Stomach (tissue), 19 donors: ENCODE results near the gene ETNPPL. TPM values are rescaled to one million over a fixed set of nuclear protein-coding genes. Genes with fewer than 3 reads are reported as not detected.

ENCODE experiments used
- DNase-seq, 2 donors: peaks; one replicate each; pipeline versions ENCODE4 v3.0.0 to v3.0.0-alpha.2; 2013 to 2019
- H3K27ac ChIP-seq, 5 donors: fragments of 200-600 bp in 4 of 5; sonication (generic) in 4 of 5; one replicate each; pipeline ENCODE4 v1.5.1; 2013 to 2019; ENCODE audit warnings: mild to moderate bottlenecking in 1 of 5, moderate library complexity in 1 of 5
- H3K27me3 ChIP-seq, 3 donors: fragments of 200-600 bp; sonication (generic); one replicate each; pipeline ENCODE4 v1.5.1; 2017 to 2019; ENCODE audit warnings: mixed run types in 1 of 3
- H3K36me3 ChIP-seq, 4 donors: fragments of 200-600 bp; sonication (generic); 1 replicate in 3 of 4; 2 replicates in 1 of 4; pipeline ENCODE4 v1.5.1; 2016 to 2019
- H3K4me1 ChIP-seq, 4 donors: fragments of 200-600 bp; sonication (generic); one replicate each; pipeline ENCODE4 v1.5.1; 2016 to 2019
- H3K4me3 ChIP-seq, 4 donors: fragments of 200-600 bp; sonication (generic) in 3 of 4; one replicate each; pipeline ENCODE4 v1.5.1; 2016 to 2019; ENCODE audit warnings: mild to moderate bottlenecking in 1 of 4
- H3K9me3 ChIP-seq, 4 donors: fragments of 200-600 bp; sonication (generic); one replicate each; pipeline ENCODE4 v1.5.1; 2016 to 2019
- CTCF ChIP-seq, 7 experiments: fragments of 450-650 bp in 4 of 7; fragments of 200-600 bp in 3 of 7; sonication (generic) in 3 of 7; IDR thresholded peaks; one replicate each; pipeline ENCODE4 v1.5.1; 2016 to 2019; ENCODE audit warnings: antibody characterized with exemption in 7 of 7, control low read depth in 2 of 7, mild to moderate bottlenecking in 1 of 7
- EP300 ChIP-seq: sonication (generic); formaldehyde crosslinking; IDR thresholded peaks from one replicate; pipeline ENCODE4 v1.6.1; 2017; ENCODE audit warnings: antibody characterized with exemption
- POLR2A ChIP-seq, 4 donors: fragments of 450-650 bp; IDR thresholded peaks; one replicate each; pipeline ENCODE4 v1.6.1; 2016; ENCODE audit warnings: antibody characterized with exemption in 4 of 4, control low read depth in 2 of 4, mild to moderate bottlenecking in 1 of 4, moderate library complexity in 1 of 4
- POLR2AphosphoS5 ChIP-seq, 3 donors: sonication (generic); formaldehyde crosslinking; IDR thresholded peaks; one replicate each; pipeline ENCODE4 v1.6.1; 2016; ENCODE audit warnings: antibody characterized with exemption in 3 of 3
- WGBS, 5 donors: extraction: QIAGEN DNeasy Blood & Tissue Kit in 3 of 5; methylation state at CpG; one replicate each; pipeline versions ENCODE4 v1.1.5 to v1.1.7; 2013 to 2018; 5-methylcytosine and 5-hydroxymethylcytosine counted together
- intact Hi-C: fragments of 100-400 bp; cut with DNase I; formaldehyde crosslinking; loops from one replicate; pipeline ENCODE4 v1.15.1; 2023; ENCODE audit warnings: low total_unique reads
- long read RNA-seq, 10 donors: transcript quantifications; one replicate each; lab custom pipeline, GENCODE V29; 2026
- polyA plus RNA-seq, 3 donors: library from polyadenylated mRNA; stranded (reverse); fragments of 200-250 nt; gene quantifications; one replicate each; pipeline ENCODE4 v1.2.3, GENCODE V29; 2013
- total RNA-seq, 5 donors: library from RNA; depleted of rRNA; stranded (reverse); fragments of >200 nt; gene quantifications; one replicate each; pipeline versions ENCODE4 v1.1.0 to v1.2.3, GENCODE V29; 2014 to 2016
- donor health status: healthy with polysubstance abuse.
- donor health status: Bipolar disorder and iron deficiency.
- donor health status: healthy.

Gene ETNPPL
- total RNA-seq (1 to 10 TPM in 3 of 5 donors, not detected in 2; 2.0 to 8.5 (median 5.4) TPM), polyA plus RNA-seq (10 to 100 TPM in 1 of 3 donors, 1 to 10 TPM in 2; 1.9 to 15.6 (median 4.7) TPM)
- long read RNA-seq, donor 1, result 0 reads
- long read RNA-seq, donor 2, result 0 reads
- long read RNA-seq, donor 3, result 0 reads
- long read RNA-seq, donor 4, result 0 reads
- long read RNA-seq, donor 5, result 0 reads
- long read RNA-seq, donor 6, partial matches to known transcripts, result 0 of 1 reads
- long read RNA-seq, donor 6, other reads (novel, unspliced or antisense), result 0 of 1 reads
- long read RNA-seq, donor 7, result 0 reads
- long read RNA-seq, donor 8, result 0 reads
- long read RNA-seq, donor 9, result 0 reads
- long read RNA-seq, donor 10, result 0 reads

GRCh38 chr4:108762559-108763225, at the start of gene ETNPPL:
TSS of gene ETNPPL (minus strand) at chr4:108763053. CDS start at chr4:108762898, 155 bp downstream.
- H3K9me3 ChIP-seq, result no peaks in the 10 kb centered on the region
- H3K36me3 ChIP-seq, result no peaks in the 10 kb centered on the region
- H3K4me3 ChIP-seq, result peak within 1 kb of the TSS; percentile 49 to 68 (median 52)
- peaks cover 0 to 48% (median 21%) of the 10 kb centered on the region in 3 donors for H3K27me3 ChIP-seq
- intact Hi-C loops, result no loop called here
- TF ChIP-seq POLR2A (IDR thresholded peaks at IDR 0.05) (no peak), CTCF (IDR thresholded peaks at IDR 0.05) (peak in 1 of 7 experiments; percentile 6)
- H3K27ac ChIP-seq, result peak within 1 kb of the TSS in 3 of 5 donors; percentile 28 to 43 (median 30)
- peak; percentile 31 to 69 for DNase-seq
- H3K4me1 ChIP-seq, result peaks cover 11 to 17% (median 15%) of the 10 kb centered on the region in 4 donors
- WGBS, 5 donors, result 1 to 2% (median 1%) methylated on average over 46 to 61 of the region's 61 CpGs

- H3K27me3 ChIP-seq, result no peaks in the 10 kb centered on the region
- no peak overlapping the region for H3K4me3 ChIP-seq
- WGBS, 5 donors, result 71 to 80% (median 74%) methylated on average over 1 of the region's 1 CpG
- H3K36me3 ChIP-seq, result no peaks in the 10 kb centered on the region
- no peak for TF ChIP-seq POLR2AphosphoS5 (IDR thresholded peaks at IDR 0.05)
- no peak for TF ChIP-seq EP300
- no peak for TF ChIP-seq POLR2A (IDR thresholded peaks at IDR 0.05)
- TF ChIP-seq CTCF (IDR thresholded peaks at IDR 0.05), result no peak
- H3K27ac ChIP-seq, result no peak overlapping the region
- no peaks in the 10 kb centered on the region for H3K9me3 ChIP-seq
- no peaks in the 10 kb centered on the region for H3K4me1 ChIP-seq
- intact Hi-C loops, result no loop called here
- no peak for DNase-seq
Measured at GRCh38 chr4:108811486-108811885, 48.6 kb upstream of the ETNPPL start.

GRCh38 chr4:108810087-108810486, 47.2 kb upstream of the ETNPPL start:
- intact Hi-C loops, result no loop called here
- Histone ChIP-seq H3K4me3 (no peak overlapping the region), H3K27ac (no peak overlapping the region), H3K27me3 (no peaks in the 10 kb centered on the region), H3K9me3 (no peaks in the 10 kb centered on the region), H3K36me3 (no peaks in the 10 kb centered on the region), H3K4me1 (no peaks in the 10 kb centered on the region)
- WGBS, 5 donors, result 72 to 89% (median 82%) methylated on average over 1 of the region's 1 CpG
- DNase-seq, result no peak
- TF ChIP-seq CTCF (IDR thresholded peaks at IDR 0.05) (no peak), POLR2A (IDR thresholded peaks at IDR 0.05) (no peak), EP300 (no peak), POLR2AphosphoS5 (IDR thresholded peaks at IDR 0.05) (no peak)

GRCh38 chr4:108804648-108805273, 41.9 kb upstream of the ETNPPL start:
- 84 to 87% (median 85%) methylated on average over 5 of the region's 5 CpGs for WGBS, 5 donors

More at GRCh38 chr4:108804648-108805273, 41.9 kb upstream of the ETNPPL start:
- Histone ChIP-seq H3K27ac (no peak overlapping the region), H3K27me3 (no peaks in the 10 kb centered on the region), H3K36me3 (no peaks in the 10 kb centered on the region), H3K9me3 (no peaks in the 10 kb centered on the region), H3K4me3 (no peak overlapping the region), H3K4me1 (no peaks in the 10 kb centered on the region)
- TF ChIP-seq POLR2A (IDR thresholded peaks at IDR 0.05), result no peak
- TF ChIP-seq EP300, result no peak
- intact Hi-C loops, result no loop called here
- DNase-seq, result no peak
